Measurements from ENCODE around the gene DNAJA3.
"Not testable (repeated sequence)": the region's sequence is repeated elsewhere in the genome, so short reads cannot be mapped to it uniquely, and the experiment has no call there.

DNAJA3 gene

GRCh38 chr16:4387781-4388180 lies 37.9 kb upstream of the DNAJA3 start:
- no peak for DNase-seq (ENCODE audit: low read depth in 2 of 2)

- no peak for DNase-seq (ENCODE audit: low read depth in 2 of 2)
Observed at GRCh38 chr16:4388271-4389021, 37.2 kb upstream of the DNAJA3 start.

- DNase-seq (ENCODE audit: low read depth in 2 of 2): no peak
Observed at GRCh38 chr16:4389051-4389955, 36.4 kb upstream of the DNAJA3 start.

GRCh38 chr16:4390266-4391260 lies 35.1 kb upstream of the DNAJA3 start:
- no peak for DNase-seq (ENCODE audit: low read depth in 2 of 2)

- DNase-seq (ENCODE audit: low read depth in 2 of 2): no peak
Observed at GRCh38 chr16:4391631-4392381, 33.9 kb upstream of the DNAJA3 start.

GRCh38 chr16:4392382-4393239 lies 33.1 kb upstream of the DNAJA3 start:
- DNase-seq (ENCODE audit: low read depth in 2 of 2): no peak

GRCh38 chr16:4393240-4393600 lies 32.4 kb upstream of the DNAJA3 start:
- DNase-seq (ENCODE audit: low read depth in 2 of 2): no peak

- not testable (repeated sequence) for DNase-seq (ENCODE audit: low read depth in 2 of 2)
Observed at GRCh38 chr16:4393850-4394249, 31.8 kb upstream of the DNAJA3 start.

- no peak for DNase-seq (ENCODE audit: low read depth in 2 of 2)
Observed at GRCh38 chr16:4395055-4395726, 30.5 kb upstream of the DNAJA3 start.

- DNase-seq (ENCODE audit: low read depth in 2 of 2): no peak
Observed at GRCh38 chr16:4399001-4399730, 26.5 kb upstream of the DNAJA3 start.

- DNase-seq (ENCODE audit: low read depth in 2 of 2): no peak
Observed at GRCh38 chr16:4401094-4401501, 24.6 kb upstream of the DNAJA3 start.

GRCh38 chr16:4401510-4401909 lies 24.2 kb upstream of the DNAJA3 start:
- DNase-seq (ENCODE audit: low read depth in 2 of 2): no peak

- DNase-seq (ENCODE audit: low read depth in 2 of 2): peak in 1 of 2 donors; percentile 62
Observed at GRCh38 chr16:4402439-4403132, 23.1 kb upstream of the DNAJA3 start.

- no peak for DNase-seq (ENCODE audit: low read depth in 2 of 2)
Observed at GRCh38 chr16:4403133-4403949, 22.3 kb upstream of the DNAJA3 start.

GRCh38 chr16:4404247-4404966 lies 21.3 kb upstream of the DNAJA3 start:
- DNase-seq (ENCODE audit: low read depth in 2 of 2): no peak

- DNase-seq (ENCODE audit: low read depth in 2 of 2): no peak
Observed at GRCh38 chr16:4404967-4405696, 20.5 kb upstream of the DNAJA3 start.

All from stimulated activated CD4-positive, alpha-beta T cell treated with anti-CD3 and anti-CD28 coated beads, Interleukin-15, amount 100 ng/mL, for 48 hours (primary cell).